ENCODE results near the gene KCNN3. TPM values are rescaled to one million over a fixed set of nuclear protein-coding genes. Genes with fewer than 3 reads are reported as not detected.

Gene KCNN3
- total RNA-seq, 4 donors from 2014 or later, result 3.5 to 5.6 (median 4.4) TPM

DNA sequence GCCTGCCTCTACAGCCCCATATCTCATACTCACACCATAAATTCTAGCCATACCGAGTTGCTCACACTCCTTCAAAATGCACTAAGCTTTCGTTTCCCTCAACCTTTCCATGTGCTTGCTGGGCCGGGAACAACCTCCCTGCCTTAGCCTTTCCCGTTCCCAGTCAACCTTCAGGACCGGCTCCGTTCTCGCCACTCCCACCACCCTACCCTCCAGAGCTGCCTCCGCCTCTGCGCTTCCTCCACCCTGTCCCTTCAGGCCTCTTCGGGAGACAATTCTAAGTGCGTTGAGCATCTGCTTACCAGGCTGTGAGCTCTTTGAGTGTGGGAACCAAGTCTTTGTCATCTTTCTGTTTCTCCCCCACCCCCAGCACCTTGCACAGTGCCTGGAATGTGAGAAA is 31.6 kb downstream of the KCNN3 start:
- H3K4me1 ChIP-seq, result peaks cover 30 to 40% of the 10 kb centered on the region in 2 donors
- no peaks in the 10 kb centered on the region for H3K27me3 ChIP-seq
- H3K4me3 ChIP-seq (replicated peaks in 1 of 3), result no peak overlapping the region
- H3K9me3 ChIP-seq, result no peaks in the 10 kb centered on the region
- H3K36me3 ChIP-seq, result no peaks in the 10 kb centered on the region
- no peak for DNase-seq
- TF ChIP-seq, protein P1, sequence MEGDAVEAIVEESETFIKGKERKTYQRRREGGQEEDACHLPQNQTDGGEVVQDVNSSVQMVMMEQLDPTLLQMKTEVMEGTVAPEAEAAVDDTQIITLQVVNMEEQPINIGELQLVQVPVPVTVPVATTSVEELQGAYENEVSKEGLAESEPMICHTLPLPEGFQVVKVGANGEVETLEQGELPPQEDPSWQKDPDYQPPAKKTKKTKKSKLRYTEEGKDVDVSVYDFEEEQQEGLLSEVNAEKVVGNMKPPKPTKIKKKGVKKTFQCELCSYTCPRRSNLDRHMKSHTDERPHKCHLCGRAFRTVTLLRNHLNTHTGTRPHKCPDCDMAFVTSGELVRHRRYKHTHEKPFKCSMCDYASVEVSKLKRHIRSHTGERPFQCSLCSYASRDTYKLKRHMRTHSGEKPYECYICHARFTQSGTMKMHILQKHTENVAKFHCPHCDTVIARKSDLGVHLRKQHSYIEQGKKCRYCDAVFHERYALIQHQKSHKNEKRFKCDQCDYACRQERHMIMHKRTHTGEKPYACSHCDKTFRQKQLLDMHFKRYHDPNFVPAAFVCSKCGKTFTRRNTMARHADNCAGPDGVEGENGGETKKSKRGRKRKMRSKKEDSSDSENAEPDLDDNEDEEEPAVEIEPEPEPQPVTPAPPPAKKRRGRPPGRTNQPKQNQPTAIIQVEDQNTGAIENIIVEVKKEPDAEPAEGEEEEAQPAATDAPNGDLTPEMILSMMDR (IDR thresholded peaks at IDR 0.05), result no peak
- intact Hi-C loops (cut with DNase I), result no loop called here
- WGBS, 2 donors, result 91 to 92% methylated on average over 11 of the region's 11 CpGs
- H3K27ac ChIP-seq, result peak overlapping the region in 1 of 3 donors; percentile 17

DNA sequence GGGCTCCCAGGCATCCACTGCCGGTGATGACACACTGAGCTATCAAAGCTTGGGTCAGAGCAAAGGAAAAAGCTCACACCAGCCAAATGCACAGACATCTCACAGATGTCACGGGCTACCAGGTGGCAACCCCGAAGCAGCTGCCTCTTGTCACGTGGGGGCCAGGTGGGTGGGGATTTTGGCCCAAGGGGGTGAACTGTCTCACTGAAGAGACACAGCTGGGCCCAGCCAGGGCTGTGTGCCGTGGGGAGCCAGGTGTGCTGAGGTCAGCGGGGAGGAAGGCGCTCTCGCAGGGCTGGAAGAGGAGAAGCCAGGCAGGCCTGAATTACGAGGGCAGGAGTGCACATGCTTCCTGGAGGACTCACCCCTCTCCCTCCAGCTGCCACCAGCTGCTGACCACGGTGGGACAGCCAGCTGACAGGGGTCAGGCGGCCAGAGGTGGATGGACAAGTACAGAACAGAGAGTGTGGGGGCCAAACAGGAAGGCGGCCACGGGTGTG is 32.4 kb downstream of the KCNN3 start:
- Histone ChIP-seq H3K4me1 (peaks cover 37 to 48% of the 10 kb centered on the region in 2 donors), H3K36me3 (no peaks in the 10 kb centered on the region), H3K27ac (peak overlapping the region in 1 of 3 donors; percentile 17), H3K27me3 (no peaks in the 10 kb centered on the region), H3K9me3 (no peaks in the 10 kb centered on the region), H3K4me3 (replicated peaks in 1 of 3) (no peak overlapping the region)
- intact Hi-C loops (cut with DNase I), result no loop called here
- DNase-seq, result no peak
- TF ChIP-seq, protein P1 (IDR thresholded peaks at IDR 0.05), result no peak
- TF ChIP-seq POLR2A (IDR thresholded peaks at IDR 0.05), result no peak
- 83 to 87% methylated on average over 13 of the region's 13 CpGs for WGBS, 2 donors

DNA sequence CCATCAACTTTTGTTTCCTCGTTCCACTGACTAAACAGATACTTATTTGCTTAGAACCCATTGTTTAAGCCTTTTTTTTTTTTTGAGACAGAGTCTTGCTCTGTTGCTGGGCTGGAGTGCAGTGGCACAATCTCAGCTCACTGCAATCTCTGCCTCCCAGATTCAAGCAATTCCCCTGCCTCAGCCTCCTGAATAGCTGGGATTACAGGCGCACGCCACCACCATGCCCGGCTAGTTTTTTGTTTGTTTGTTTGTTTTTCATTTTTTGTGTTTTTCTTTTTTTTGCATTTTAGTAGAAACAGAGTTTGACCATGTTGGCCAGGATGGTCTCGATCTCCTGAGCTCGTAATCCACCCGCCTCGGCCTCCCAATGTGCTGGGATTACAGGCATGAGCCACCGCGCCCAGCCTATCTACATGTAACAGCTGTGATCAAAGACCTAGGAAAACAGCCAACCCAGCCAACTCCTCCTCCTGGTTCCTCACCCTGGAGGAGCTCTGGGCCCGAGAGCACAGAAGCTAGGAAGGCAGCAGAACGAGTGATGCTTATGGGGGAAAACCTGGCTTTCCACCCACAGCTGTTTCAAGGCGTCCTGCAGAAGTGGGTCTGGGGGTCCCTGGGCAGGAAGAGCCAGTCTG is 32.9 kb downstream of the KCNN3 start:
- no peaks in the 10 kb centered on the region for H3K36me3 ChIP-seq
- 82 to 88% methylated on average over 10 to 13 of the region's 13 CpGs for WGBS, 2 donors
- intact Hi-C loops (cut with DNase I), result no loop called here
- TF ChIP-seq, protein P1 (IDR thresholded peaks at IDR 0.05), result no peak
- TF ChIP-seq POLR2A (IDR thresholded peaks at IDR 0.05), result no peak
- no peaks in the 10 kb centered on the region for H3K27me3 ChIP-seq
- no peak overlapping the region for H3K27ac ChIP-seq
- no peak for DNase-seq
- no peaks in the 10 kb centered on the region for H3K9me3 ChIP-seq
- no peak overlapping the region for H3K4me3 ChIP-seq (replicated peaks in 1 of 3)
- H3K4me1 ChIP-seq, result peaks cover 43 to 54% of the 10 kb centered on the region in 2 donors

DNA sequence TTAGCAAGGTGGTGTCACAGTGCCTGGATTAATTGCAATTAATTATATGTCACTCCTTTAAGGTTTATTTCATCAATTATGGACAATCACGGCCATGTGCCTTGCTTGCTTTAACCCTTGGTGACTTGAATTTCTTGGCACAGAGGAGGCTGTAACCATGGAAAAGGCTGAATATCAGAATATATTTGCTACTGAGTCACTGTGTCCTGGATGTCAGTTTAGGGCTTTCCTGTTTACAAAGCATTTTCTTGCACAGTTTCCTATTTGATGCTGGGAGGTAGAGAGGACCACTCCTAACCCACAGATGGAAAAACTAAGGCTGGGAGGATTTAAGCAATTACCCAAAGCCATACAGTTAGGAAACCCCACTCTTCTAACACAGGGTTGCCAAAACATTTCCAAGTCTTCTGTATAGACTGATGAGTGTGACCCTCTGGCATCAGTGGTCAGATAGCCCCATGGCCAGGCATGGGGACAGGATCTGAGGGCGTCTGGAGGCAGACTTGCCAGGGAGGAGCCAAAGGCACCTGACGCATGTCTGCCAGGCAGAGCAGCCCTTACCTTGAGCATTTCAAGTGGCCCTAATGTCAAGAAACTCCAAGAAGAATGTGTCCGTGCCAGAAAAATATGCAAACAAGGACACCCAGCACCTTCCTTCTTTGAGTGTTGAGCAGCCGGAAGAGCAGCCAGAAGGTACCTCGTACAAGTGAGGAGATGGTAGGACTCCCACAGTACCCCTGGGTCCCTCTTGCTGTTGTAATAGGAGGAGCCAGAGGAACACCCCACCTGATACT is 34.4 kb downstream of the KCNN3 start:
- Histone ChIP-seq H3K4me1 (peaks cover 46 to 64% of the 10 kb centered on the region in 2 donors), H3K4me3 (replicated peaks in 1 of 3) (no peak overlapping the region), H3K36me3 (no peaks in the 10 kb centered on the region), H3K27ac (peak overlapping the region in 1 of 3 donors; percentile 48), H3K27me3 (no peaks in the 10 kb centered on the region), H3K9me3 (no peaks in the 10 kb centered on the region)
- intact Hi-C loops (cut with DNase I), result no loop called here
- WGBS, 2 donors, result 33 to 35% methylated on average over 6 of the region's 6 CpGs
- peak; percentile 78 to 83 for DNase-seq
- TF ChIP-seq, protein P1 (IDR thresholded peaks at IDR 0.05), result no peak
- no peak for TF ChIP-seq POLR2A (IDR thresholded peaks at IDR 0.05)

DNA sequence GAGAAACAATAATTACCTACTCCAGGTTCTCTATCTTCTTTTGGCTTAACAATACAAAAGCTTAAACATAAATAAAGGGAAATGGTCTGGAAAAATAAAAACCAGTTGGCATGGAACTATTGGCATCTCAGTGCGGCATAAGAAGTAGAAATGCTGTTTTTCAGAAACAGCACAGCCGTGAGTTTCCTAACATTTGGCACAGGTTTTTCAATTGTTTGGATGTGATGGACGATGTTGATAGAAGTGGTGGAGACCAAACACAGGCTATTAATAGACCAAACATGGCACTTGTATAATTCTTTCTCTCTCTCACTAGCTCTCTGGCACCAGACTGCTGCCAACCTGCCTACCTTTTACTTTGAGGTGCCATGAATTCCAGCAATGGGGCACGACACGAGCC is 36.2 kb downstream of the KCNN3 start:
- TF ChIP-seq POLR2A (IDR thresholded peaks at IDR 0.05), result no peak
- TF ChIP-seq, protein P1 (IDR thresholded peaks at IDR 0.05), result no peak
- Histone ChIP-seq H3K27me3 (no peaks in the 10 kb centered on the region), H3K9me3 (no peaks in the 10 kb centered on the region), H3K4me1 (peaks cover 54 to 67% of the 10 kb centered on the region in 2 donors), H3K36me3 (no peaks in the 10 kb centered on the region), H3K4me3 (replicated peaks in 1 of 3) (no peak overlapping the region), H3K27ac (peak overlapping the region; percentile 64 to 70 (median 69))
- intact Hi-C loops (cut with DNase I), result no loop called here
- 22 to 31% methylated on average over 5 of the region's 5 CpGs for WGBS, 2 donors
- no peak for DNase-seq
